Measurements from ENCODE around the gene RNF151. TPM values are rescaled to one million over a fixed set of nuclear protein-coding genes. Genes with fewer than 3 reads are reported as not detected.
A peak's percentile ranks its signal among the peaks of the same experiment; 100 is the strongest.

RNF151 gene
- total RNA-seq, 2 experiments from 2014 or later = not detected

DNA sequence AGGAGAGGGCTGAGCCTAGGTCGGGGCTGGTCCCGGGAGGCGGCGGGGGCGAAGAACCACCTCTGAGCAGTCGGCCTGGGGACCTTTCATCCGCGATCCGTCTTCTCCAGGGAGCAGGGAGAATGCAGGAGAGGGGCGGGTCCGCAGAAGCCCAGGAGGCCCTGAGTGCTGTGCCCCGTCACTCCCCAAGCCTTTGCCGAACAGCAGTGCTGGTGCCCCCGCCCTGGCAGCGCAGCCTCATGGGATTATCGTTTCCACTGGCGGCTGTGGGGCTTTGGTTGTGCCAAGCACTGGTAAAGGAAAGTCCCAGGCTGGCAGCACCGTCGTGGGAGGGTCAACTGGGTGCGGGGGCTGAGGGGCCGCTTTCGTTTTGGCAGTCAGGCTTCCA lies 5.8 kb downstream of the RNF151 start:
- intact Hi-C loops (cut with DNase I, micrococcal nuclease) = loop anchor here in 1 of 2 experiments (5.0 kb wide), 2 partner anchors 35 to 75 kb away; partner anchors contain the start of genes NTHL1, TSC2 and ZNF598
- Histone ChIP-seq H3K27me3 (ENCODE audit: control insufficient read depth in 1 of 2, insufficient read depth in 2 of 2, low read length in 2 of 2) (no peaks in the 10 kb centered on the region), H3K36me3 (ENCODE audit: insufficient read depth, low read length) (peaks cover 33% of the 10 kb centered on the region), H3K4me1 (ENCODE audit: insufficient read depth, low read length) (peaks cover 36% of the 10 kb centered on the region), H3K4me3 (ENCODE audit: low read length) (peak overlapping the region; percentile 73), H3K9me3 (ENCODE audit: control insufficient read depth in 1 of 2, insufficient read depth in 1 of 2, low read length in 2 of 2) (no peaks in the 10 kb centered on the region), H3K27ac (ENCODE audit: low read depth in 1 of 2, low read length in 2 of 2) (peak overlapping the region in 1 of 2 donors; percentile 92)
- H3K27ac Mint-ChIP-seq = no peak overlapping the region
- TF ChIP-seq, protein P1, sequence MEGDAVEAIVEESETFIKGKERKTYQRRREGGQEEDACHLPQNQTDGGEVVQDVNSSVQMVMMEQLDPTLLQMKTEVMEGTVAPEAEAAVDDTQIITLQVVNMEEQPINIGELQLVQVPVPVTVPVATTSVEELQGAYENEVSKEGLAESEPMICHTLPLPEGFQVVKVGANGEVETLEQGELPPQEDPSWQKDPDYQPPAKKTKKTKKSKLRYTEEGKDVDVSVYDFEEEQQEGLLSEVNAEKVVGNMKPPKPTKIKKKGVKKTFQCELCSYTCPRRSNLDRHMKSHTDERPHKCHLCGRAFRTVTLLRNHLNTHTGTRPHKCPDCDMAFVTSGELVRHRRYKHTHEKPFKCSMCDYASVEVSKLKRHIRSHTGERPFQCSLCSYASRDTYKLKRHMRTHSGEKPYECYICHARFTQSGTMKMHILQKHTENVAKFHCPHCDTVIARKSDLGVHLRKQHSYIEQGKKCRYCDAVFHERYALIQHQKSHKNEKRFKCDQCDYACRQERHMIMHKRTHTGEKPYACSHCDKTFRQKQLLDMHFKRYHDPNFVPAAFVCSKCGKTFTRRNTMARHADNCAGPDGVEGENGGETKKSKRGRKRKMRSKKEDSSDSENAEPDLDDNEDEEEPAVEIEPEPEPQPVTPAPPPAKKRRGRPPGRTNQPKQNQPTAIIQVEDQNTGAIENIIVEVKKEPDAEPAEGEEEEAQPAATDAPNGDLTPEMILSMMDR (IDR thresholded peaks at IDR 0.05) = no peak
- ChIA-PET CTCF (interaction anchor here (1.0 kb wide), 1 partner anchor 32 kb away, joined by 3 read pairs; no protein-coding TSS in a partner anchor), POLR2A (interaction anchor here (0.7 to 2.2 kb wide), 14 partner anchors 7 to 190 kb away, joined by 3 to 31 read pairs (median 4); partner anchors contain the start of genes FAHD1, GFER, HAGH and MSRB1)
- no peaks in the 10 kb centered on the region for H3K27me3 Mint-ChIP-seq
- peaks cover 36% of the 10 kb centered on the region for H3K36me3 Mint-ChIP-seq (ENCODE audit: low read depth)
- ATAC-seq (ENCODE audit: poor library complexity) (no peak), DNase-seq (peak in 1 of 14 experiments; percentile 52)
- no peaks in the 10 kb centered on the region for H3K9me3 Mint-ChIP-seq
- peaks cover 20% of the 10 kb centered on the region for H3K4me1 Mint-ChIP-seq (ENCODE audit: low read depth)
- peak overlapping the region; percentile 97 for H3K4me3 Mint-ChIP-seq

DNA sequence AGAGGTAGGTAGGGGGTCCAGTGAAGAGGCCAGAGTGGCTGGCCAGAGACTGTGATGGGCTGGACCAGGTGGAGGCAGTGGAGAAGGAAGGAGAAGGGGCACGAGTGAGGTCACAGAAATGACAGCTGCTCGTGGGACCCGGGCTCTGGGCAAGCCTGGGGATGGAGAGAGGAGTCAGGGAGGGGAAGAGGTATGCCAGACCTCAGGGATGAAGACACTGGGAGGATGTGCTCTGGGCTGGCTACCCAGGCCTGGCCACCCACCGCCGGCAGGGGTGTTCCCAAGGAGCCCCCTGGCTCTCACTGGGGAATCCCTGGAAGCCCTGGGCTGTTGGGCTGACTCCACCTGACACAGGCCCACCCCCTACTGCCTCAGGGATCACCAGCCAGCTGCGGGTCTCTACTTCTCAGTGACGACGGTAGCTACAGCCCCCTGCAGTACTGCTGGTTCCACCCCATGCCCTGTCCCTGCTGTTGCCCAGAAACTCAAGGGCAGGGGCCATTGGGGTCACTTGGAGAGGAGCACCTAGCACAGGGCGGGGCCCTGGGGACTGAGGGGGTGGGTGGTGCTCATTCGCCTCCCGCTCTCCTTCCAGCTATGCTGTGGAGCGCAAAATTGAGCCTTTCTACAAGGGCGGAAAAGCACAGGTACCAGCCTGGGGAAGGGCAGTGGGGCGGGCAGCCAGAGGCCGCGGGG lies 7.0 kb downstream of the RNF151 start:
- Histone ChIP-seq H3K9me3 (ENCODE audit: control insufficient read depth in 1 of 2, insufficient read depth in 1 of 2, low read length in 2 of 2) (peaks cover 0 to 5% of the 10 kb centered on the region in 2 experiments), H3K4me1 (ENCODE audit: insufficient read depth, low read length) (peaks cover 36% of the 10 kb centered on the region), H3K27ac (ENCODE audit: low read depth in 1 of 2, low read length in 2 of 2) (no peak overlapping the region), H3K4me3 (ENCODE audit: low read length) (no peak overlapping the region), H3K27me3 (ENCODE audit: control insufficient read depth in 1 of 2, insufficient read depth in 2 of 2, low read length in 2 of 2) (peaks cover 3 to 9% of the 10 kb centered on the region in 2 experiments), H3K36me3 (ENCODE audit: insufficient read depth, low read length) (peaks cover 45% of the 10 kb centered on the region)
- DNase-seq = no peak
- H3K36me3 Mint-ChIP-seq (ENCODE audit: low read depth) = peaks cover 36% of the 10 kb centered on the region
- intact Hi-C loops (cut with DNase I, micrococcal nuclease) = loop anchor here in 1 of 2 experiments (5.0 kb wide), 2 partner anchors 34 to 74 kb away; partner anchors contain the start of genes NTHL1, TSC2 and ZNF598
- ChIA-PET POLR2A (interaction anchor here (1.0 to 1.2 kb wide), 2 partner anchors 9 to 182 kb away, joined by 4 to 6 read pairs; partner anchors contain the start of genes RPS2 and TRAF7), CTCF (interaction anchor here (1.0 kb wide), 1 partner anchor 30 kb away, joined by 3 read pairs; no protein-coding TSS in a partner anchor)
- TF ChIP-seq, protein P1 (IDR thresholded peaks at IDR 0.05) = no peak
- H3K27ac Mint-ChIP-seq = no peak overlapping the region
- no peaks in the 10 kb centered on the region for H3K9me3 Mint-ChIP-seq
- ATAC-seq (ENCODE audit: poor library complexity) = no peak
- peaks cover 20% of the 10 kb centered on the region for H3K4me1 Mint-ChIP-seq (ENCODE audit: low read depth)
- peak overlapping the region; percentile 38 for H3K4me3 Mint-ChIP-seq
- no peaks in the 10 kb centered on the region for H3K27me3 Mint-ChIP-seq

DNA sequence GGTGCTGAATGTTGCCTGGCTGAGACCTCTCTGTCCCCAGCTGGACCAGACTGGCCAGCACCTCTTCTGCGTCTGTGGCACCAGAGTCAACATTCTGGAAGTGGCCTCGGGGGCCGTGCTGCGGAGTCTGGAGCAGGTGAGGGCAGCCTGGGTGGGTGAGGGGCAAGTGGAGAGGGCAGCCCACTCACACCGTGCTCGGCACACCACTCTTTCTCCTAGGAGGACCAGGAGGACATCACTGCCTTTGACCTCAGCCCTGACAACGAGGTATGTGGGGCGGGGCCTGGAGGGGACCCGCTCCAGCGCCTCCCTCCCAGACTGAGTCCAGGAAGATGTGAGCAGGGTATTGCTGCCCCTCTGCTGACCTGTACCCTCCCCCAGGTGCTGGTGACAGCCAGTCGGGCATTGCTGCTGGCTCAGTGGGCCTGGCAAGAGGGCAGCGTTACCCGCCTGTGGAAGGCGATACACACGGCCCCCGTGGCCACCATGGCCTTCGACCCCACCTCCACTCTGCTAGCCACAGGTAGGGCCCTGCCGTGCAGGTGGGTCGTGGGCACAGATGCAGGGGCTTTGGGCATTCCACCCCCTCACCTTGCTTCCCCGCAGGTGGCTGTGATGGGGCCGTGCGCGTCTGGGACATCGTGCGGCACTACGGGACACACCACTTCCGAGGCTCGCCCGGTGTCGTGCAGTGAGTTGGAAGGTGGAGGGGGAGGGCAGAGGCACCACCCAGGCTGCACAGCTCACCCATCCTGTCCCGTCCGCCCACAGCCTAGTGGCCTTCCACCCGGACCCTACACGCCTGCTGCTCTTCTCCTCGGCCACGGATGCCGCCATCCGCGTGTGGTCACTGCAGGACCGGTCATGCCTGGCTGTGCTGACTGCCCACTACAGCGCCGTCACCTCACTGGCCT lies 7.8 kb downstream of the RNF151 start:
- peaks cover 44% of the 10 kb centered on the region for H3K4me1 ChIP-seq (ENCODE audit: insufficient read depth, low read length)
- no peaks in the 10 kb centered on the region for H3K27me3 Mint-ChIP-seq
- CTCF ChIA-PET = no interaction called here
- intact Hi-C loops (cut with DNase I, micrococcal nuclease) = loop anchor here in 1 of 2 experiments (5.0 kb wide), 2 partner anchors 33 to 73 kb away; partner anchors contain the start of genes NTHL1, TSC2 and ZNF598
- ATAC-seq (ENCODE audit: poor library complexity) = no peak
- no peaks in the 10 kb centered on the region for H3K9me3 Mint-ChIP-seq
- H3K27ac ChIP-seq (ENCODE audit: low read depth in 1 of 2, low read length in 2 of 2) = no peak overlapping the region
- no peak overlapping the region for H3K27ac Mint-ChIP-seq
- H3K4me3 Mint-ChIP-seq = peak overlapping the region; percentile 45
- TF ChIP-seq, protein P1 (IDR thresholded peaks at IDR 0.05) = no peak
- H3K36me3 Mint-ChIP-seq (ENCODE audit: low read depth) = peaks cover 36% of the 10 kb centered on the region
- POLR2A ChIA-PET = interaction anchor here (1.0 kb wide), 1 partner anchor 181 kb away, joined by 4 read pairs; the partner anchor contains the start of gene TRAF7
- DNase-seq = no peak
- H3K27me3 ChIP-seq (ENCODE audit: control insufficient read depth in 1 of 2, insufficient read depth in 2 of 2, low read length in 2 of 2) = peaks cover 3 to 10% of the 10 kb centered on the region in 2 experiments
- H3K4me1 Mint-ChIP-seq (ENCODE audit: low read depth) = peaks cover 20% of the 10 kb centered on the region
- H3K4me3 ChIP-seq (ENCODE audit: low read length) = no peak overlapping the region
- H3K36me3 ChIP-seq (ENCODE audit: insufficient read depth, low read length) = peaks cover 46% of the 10 kb centered on the region
- H3K9me3 ChIP-seq (ENCODE audit: control insufficient read depth in 1 of 2, insufficient read depth in 1 of 2, low read length in 2 of 2) = peaks cover 0 to 6% of the 10 kb centered on the region in 2 experiments
